GM20000 (cell line): ENCODE measurements around the gene ASPG.
"Not testable (repeated sequence)": the region's sequence is repeated elsewhere in the genome, so short reads cannot be mapped to it uniquely, and the experiment has no call there.

ENCODE experiments used
- DNase-seq: peaks from one replicate; pipeline ENCODE4 v3.0.0; 2012; ENCODE audit warnings: low spot score
- CTCF ChIP-seq: IDR thresholded peaks from 2 replicates; pipeline ENCODE4 v1.5.1; 2012; ENCODE audit warnings: mild to moderate bottlenecking, control low read depth; ENCODE audit errors: extremely low read depth, missing control alignments

ASPG gene

GRCh38 chr14:104150136-104151025 is 64.9 kb downstream of the ASPG start:
- no peak for TF ChIP-seq CTCF
- DNase-seq: no peak

GRCh38 chr14:104151026-104151381 is 65.5 kb downstream of the ASPG start:
- no peak for DNase-seq

GRCh38 chr14:104151566-104152245 is 66.2 kb downstream of the ASPG start:
- no peak for TF ChIP-seq CTCF
- DNase-seq: no peak

More at GRCh38 chr14:104151026-104151381, 65.5 kb downstream of the ASPG start:
- no peak for TF ChIP-seq CTCF

GRCh38 chr14:104152246-104152575 is 66.7 kb downstream of the ASPG start:
- no peak for TF ChIP-seq CTCF
- DNase-seq: no peak

- no peak for DNase-seq
- TF ChIP-seq CTCF: no peak
Measured at GRCh38 chr14:104152686-104153393, 67.3 kb downstream of the ASPG start.

- not testable (repeated sequence) for DNase-seq
Measured at GRCh38 chr14:104153394-104153755, 67.9 kb downstream of the ASPG start.

- no peak for DNase-seq
- no peak for TF ChIP-seq CTCF
Measured at GRCh38 chr14:104154246-104154645, 68.7 kb downstream of the ASPG start.

GRCh38 chr14:104155513-104155912 is 70.0 kb downstream of the ASPG start:
- DNase-seq: no peak
- TF ChIP-seq CTCF: no peak
